Prostate gland (tissue), 2 donors: Measurements from ENCODE around the gene GPR55. TPM values are rescaled to one million over a fixed set of nuclear protein-coding genes. Genes with fewer than 3 reads are reported as not detected.

Experiments used
- DNase-seq: peaks from one replicate; pipeline ENCODE4 v3.0.0-alpha.2; 2019; ENCODE audit warnings: low spot score
- H3K27ac ChIP-seq, 2 donors: fragments of 200-600 bp; sonication (generic); 2 replicates each; pipeline ENCODE4 v1.5.1; 2017 to 2019
- H3K27me3 ChIP-seq: fragments of 200-600 bp; sonication (generic); replicated peaks from 2 replicates; pipeline ENCODE4 v1.5.1; 2019; ENCODE audit not compliant: insufficient read depth
- H3K36me3 ChIP-seq, 2 donors: fragments of 200-600 bp; sonication (generic); 1 replicate in 1 of 2; 2 replicates in 1 of 2; pipeline versions ENCODE4 v1.5.1 to v1.8.1; 2017 to 2019
- H3K4me1 ChIP-seq: fragments of 200-600 bp; sonication (generic); replicated peaks from 2 replicates; pipeline ENCODE4 v1.5.1; 2019
- H3K4me3 ChIP-seq, 2 donors: fragments of 200-600 bp; sonication (generic); 2 replicates each; pipeline ENCODE4 v1.5.1; 2017 to 2019
- H3K9me3 ChIP-seq: fragments of 200-600 bp; sonication (generic); 2 replicates; pipeline ENCODE4 v1.5.1; 2017
- POLR2A ChIP-seq: fragments of 450-650 bp; IDR thresholded peaks from one replicate; pipeline ENCODE4 v1.6.1; 2016; ENCODE audit warnings: antibody characterized with exemption, mild to moderate bottlenecking
- POLR2AphosphoS5 ChIP-seq: sonication (generic); formaldehyde crosslinking; IDR thresholded peaks from one replicate; pipeline ENCODE4 v1.6.1; 2017; ENCODE audit warnings: antibody characterized with exemption
- WGBS: methylation state at CpG from one replicate; pipeline ENCODE4 v1.1.5; 2018; 5-methylcytosine and 5-hydroxymethylcytosine counted together
- intact Hi-C: fragments of 100-400 bp; cut with DNase I; formaldehyde crosslinking; loops from one replicate; pipeline ENCODE4 v1.14.2; 2022
- total RNA-seq, 2 donors: library from RNA; depleted of rRNA; stranded (reverse); fragments of >200 nt; gene quantifications; one replicate each; pipeline ENCODE4 v1.1.0, GENCODE V29; 2016
- TF ChIP-seq, protein P1 (sequence below), 4 experiments: fragments of 200-600 bp in 2 of 4; fragments of 450-650 bp in 2 of 4; sonication (generic) in 2 of 4; IDR thresholded peaks; 1 replicate in 3 of 4; 2 replicates in 1 of 4; pipeline ENCODE4 v1.5.1; 2016 to 2019; ENCODE audit warnings: antibody characterized with exemption in 4 of 4, mild to moderate bottlenecking in 2 of 4, moderate library complexity in 2 of 4

GPR55 gene
- total RNA-seq, 2 donors from 2014 or later = 0.77 to 3.0 TPM

DNA sequence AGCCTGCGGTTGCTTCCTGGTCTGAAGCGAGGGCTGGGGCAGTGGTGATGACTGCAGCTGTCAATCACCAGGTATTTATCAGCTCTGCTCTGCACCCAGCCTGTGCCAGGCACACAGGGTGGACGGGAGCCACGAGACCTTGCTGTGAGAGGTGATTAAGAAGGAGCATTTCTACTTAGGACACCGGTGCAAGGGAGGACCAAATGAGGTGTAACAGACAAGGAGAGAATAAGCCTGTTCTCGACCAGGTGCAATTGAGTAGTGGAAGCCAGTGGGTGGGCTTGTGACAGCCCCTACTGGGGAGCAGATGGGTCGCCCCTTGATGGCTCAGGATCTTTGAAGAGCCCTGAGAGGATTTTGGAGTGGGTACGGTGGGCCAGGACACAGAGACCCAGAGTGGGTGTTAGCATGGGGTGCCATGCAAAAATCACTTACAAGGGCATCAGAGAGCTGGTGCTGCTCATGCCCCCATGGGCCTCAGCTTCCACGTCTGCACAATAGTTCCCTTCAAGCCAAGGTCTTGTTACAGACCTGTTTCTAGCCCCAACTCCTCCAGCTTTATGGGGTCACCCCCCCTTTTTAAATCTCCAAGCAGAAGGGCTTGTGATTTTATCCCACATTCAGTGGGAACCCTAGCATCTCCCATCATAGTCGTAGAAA lies 24.6 kb downstream of the GPR55 start:
- H3K9me3 ChIP-seq = no peaks in the 10 kb centered on the region
- no peak overlapping the region for H3K4me3 ChIP-seq
- no peaks in the 10 kb centered on the region for H3K4me1 ChIP-seq
- intact Hi-C loops = no loop called here
- DNase-seq = no peak
- H3K36me3 ChIP-seq = no peaks in the 10 kb centered on the region
- WGBS = 81% methylated on average over 10 of the region's 10 CpGs
- H3K27me3 ChIP-seq = no peaks in the 10 kb centered on the region
- TF ChIP-seq POLR2AphosphoS5 = no peak
- TF ChIP-seq POLR2A = no peak
- TF ChIP-seq, protein P1, sequence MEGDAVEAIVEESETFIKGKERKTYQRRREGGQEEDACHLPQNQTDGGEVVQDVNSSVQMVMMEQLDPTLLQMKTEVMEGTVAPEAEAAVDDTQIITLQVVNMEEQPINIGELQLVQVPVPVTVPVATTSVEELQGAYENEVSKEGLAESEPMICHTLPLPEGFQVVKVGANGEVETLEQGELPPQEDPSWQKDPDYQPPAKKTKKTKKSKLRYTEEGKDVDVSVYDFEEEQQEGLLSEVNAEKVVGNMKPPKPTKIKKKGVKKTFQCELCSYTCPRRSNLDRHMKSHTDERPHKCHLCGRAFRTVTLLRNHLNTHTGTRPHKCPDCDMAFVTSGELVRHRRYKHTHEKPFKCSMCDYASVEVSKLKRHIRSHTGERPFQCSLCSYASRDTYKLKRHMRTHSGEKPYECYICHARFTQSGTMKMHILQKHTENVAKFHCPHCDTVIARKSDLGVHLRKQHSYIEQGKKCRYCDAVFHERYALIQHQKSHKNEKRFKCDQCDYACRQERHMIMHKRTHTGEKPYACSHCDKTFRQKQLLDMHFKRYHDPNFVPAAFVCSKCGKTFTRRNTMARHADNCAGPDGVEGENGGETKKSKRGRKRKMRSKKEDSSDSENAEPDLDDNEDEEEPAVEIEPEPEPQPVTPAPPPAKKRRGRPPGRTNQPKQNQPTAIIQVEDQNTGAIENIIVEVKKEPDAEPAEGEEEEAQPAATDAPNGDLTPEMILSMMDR (IDR thresholded peaks at IDR 0.05) = no peak
- H3K27ac ChIP-seq = no peak overlapping the region

DNA sequence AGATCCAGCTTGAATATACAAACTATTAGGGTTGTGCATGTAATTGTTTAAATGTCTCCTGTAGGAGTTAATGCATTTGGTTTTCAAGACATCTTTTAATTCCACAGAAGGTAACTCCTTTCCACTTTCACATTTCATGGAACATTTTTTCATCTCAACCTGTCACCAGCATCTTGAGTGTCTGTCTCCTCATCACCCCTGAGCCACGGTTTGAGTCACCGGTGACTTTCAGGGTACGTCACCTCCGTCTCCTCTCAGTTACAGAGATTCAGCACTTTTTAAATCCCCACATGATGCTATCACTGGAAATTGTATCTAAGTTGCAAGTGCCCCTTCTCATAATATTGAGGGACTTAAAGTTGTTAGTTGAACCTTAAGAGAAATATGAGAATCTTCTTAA lies 25.3 kb downstream of the GPR55 start:
- Histone ChIP-seq H3K4me1 (no peaks in the 10 kb centered on the region), H3K9me3 (no peaks in the 10 kb centered on the region), H3K4me3 (no peak overlapping the region), H3K36me3 (no peaks in the 10 kb centered on the region), H3K27ac (no peak overlapping the region), H3K27me3 (no peaks in the 10 kb centered on the region)
- DNase-seq = no peak
- intact Hi-C loops = no loop called here
- TF ChIP-seq, protein P1 (IDR thresholded peaks at IDR 0.05) = no peak
- no peak for TF ChIP-seq POLR2AphosphoS5
- no peak for TF ChIP-seq POLR2A
- WGBS = 91% methylated on average over 4 of the region's 4 CpGs

DNA sequence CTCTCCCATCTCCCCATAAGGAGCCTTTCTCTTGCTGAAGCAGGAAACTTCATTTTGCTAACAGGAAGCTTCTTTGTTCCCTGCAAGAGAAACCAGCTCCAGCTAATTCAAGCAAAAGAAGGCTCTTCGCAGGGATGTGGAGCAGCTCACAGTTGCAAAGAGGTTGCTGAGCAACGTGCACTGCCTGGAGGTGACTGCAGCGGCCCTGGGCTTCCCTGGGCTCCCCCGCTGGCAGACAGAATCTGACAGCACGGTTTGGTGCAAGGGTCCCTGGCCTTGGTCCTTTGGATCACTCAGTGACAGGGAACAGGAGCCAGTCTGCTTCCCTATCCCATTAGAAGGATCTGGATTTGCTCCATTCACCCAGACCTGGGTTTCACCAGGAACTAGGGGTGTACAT lies 25.8 kb downstream of the GPR55 start:
- H3K27me3 ChIP-seq = no peaks in the 10 kb centered on the region
- no peak overlapping the region for H3K27ac ChIP-seq
- intact Hi-C loops = no loop called here
- H3K9me3 ChIP-seq = no peaks in the 10 kb centered on the region
- H3K4me1 ChIP-seq = no peaks in the 10 kb centered on the region
- TF ChIP-seq, protein P1 (IDR thresholded peaks at IDR 0.05) = no peak
- TF ChIP-seq POLR2AphosphoS5 (no peak), POLR2A (no peak)
- H3K4me3 ChIP-seq = no peak overlapping the region
- WGBS = 51% methylated on average over 5 of the region's 5 CpGs
- DNase-seq = no peak
- H3K36me3 ChIP-seq = no peaks in the 10 kb centered on the region

DNA sequence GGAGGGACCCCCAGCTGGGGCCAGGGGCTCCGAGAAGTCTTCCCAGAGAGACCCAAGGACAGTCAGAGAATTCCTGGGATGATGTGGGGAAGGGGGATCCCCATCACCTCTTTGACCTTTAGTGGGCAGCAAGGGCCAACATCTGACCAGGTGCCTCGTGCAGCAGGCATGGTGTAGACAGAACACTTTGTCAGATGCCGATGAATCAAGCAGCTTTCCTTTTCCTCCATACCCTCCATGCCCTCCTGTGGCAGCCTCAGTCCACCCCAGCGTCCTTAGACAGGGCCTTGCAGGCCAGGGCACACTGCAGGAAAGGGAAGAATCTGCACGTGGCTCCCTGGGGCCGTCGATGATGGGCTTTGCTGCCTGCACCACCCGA lies 26.3 kb downstream of the GPR55 start:
- Histone ChIP-seq H3K36me3 (no peaks in the 10 kb centered on the region), H3K9me3 (no peaks in the 10 kb centered on the region), H3K4me3 (no peak overlapping the region), H3K27ac (no peak overlapping the region), H3K4me1 (no peaks in the 10 kb centered on the region), H3K27me3 (no peaks in the 10 kb centered on the region)
- no peak for DNase-seq
- WGBS = 76% methylated on average over 8 of the region's 8 CpGs
- TF ChIP-seq POLR2AphosphoS5 = no peak
- TF ChIP-seq, protein P1 (IDR thresholded peaks at IDR 0.05) = no peak
- TF ChIP-seq POLR2A = no peak
- intact Hi-C loops = no loop called here

DNA sequence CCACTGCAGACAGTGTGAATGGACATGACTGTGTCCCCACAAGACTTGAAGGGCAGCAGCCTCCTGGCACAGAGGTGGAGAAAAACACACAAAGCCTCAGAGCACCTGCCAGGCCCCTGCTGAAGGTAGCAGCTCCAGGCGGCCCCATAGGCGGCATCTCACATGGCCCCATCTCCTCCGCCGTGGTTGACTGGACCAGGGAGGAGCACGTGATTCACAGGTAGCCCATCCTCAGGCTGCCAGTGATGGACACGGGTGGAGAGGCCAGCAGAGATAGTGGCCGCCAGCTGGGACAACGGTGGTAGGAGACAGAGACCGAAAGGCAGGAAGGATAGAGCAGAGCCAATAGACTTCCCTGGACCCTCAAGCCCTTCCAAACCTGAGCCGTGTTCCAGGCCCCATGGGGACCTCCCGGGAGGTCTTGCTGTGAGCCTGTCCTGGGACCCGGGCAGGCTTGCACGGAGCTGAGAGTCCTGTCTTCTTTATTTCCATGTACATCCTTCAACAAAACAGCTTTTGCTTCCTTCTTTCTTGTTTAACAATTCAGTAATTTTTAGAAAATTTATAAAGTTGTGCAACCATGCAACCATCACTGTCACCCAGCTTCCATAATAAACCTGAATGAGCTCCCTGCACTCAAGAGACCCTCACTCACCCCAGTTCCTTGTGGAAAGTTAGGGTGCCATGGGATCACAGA lies 26.9 kb downstream of the GPR55 start:
- no peaks in the 10 kb centered on the region for H3K27me3 ChIP-seq
- no peaks in the 10 kb centered on the region for H3K4me1 ChIP-seq
- 95% methylated on average over 13 of the region's 13 CpGs for WGBS
- no peak for DNase-seq
- no peak overlapping the region for H3K4me3 ChIP-seq
- TF ChIP-seq POLR2AphosphoS5 (no peak), POLR2A (no peak)
- TF ChIP-seq, protein P1 (IDR thresholded peaks at IDR 0.05) = no peak
- no peaks in the 10 kb centered on the region for H3K36me3 ChIP-seq
- H3K27ac ChIP-seq = no peak overlapping the region
- H3K9me3 ChIP-seq = no peaks in the 10 kb centered on the region
- intact Hi-C loops = no loop called here
